K562 (cell line): Measurements from ENCODE around the gene NPEPL1. TPM values are rescaled to one million over a fixed set of nuclear protein-coding genes. Genes with fewer than 3 reads are reported as not detected.

ENCODE experiments used
- ATAC-seq: fragments of 200-7000 bp; cut with Tn5 transposase; 3 replicates; pipeline ENCODE4 v1.9.1; 2020; ENCODE audit warnings: moderate library complexity
- BruUV-seq: library from RNA; stranded (reverse); fragments of 400-500 nt; replicated peaks from 2 replicates; lab custom pipeline; 2021; lab: Mats Ljungman, UMichigan
- CTCF ChIA-PET: fragments of 300-600 bp; formaldehyde crosslinking; extraction: SDS; loops from one replicate; lab custom pipeline; 2021; ENCODE audit warnings: low intra/inter-chr PET ratio; lab: Yijun Ruan, JAX
- POLR2A ChIA-PET: fragments of 300-600, 350-650 bp; sonication (Branson Sonifier 250); formaldehyde crosslinking; extraction: SDS; loops from one replicate; lab custom pipeline; 2021; ENCODE audit warnings: antibody characterized with exemption, inconsistent platforms; lab: Yijun Ruan, JAX
- DNase-seq, 4 experiments: peaks; one replicate each; pipeline versions ENCODE4 v3.0.0 to v3.0.0-alpha.2; 2011 to 2018; ENCODE audit warnings: low spot score in 3 of 4, mixed read lengths in 3 of 4; ENCODE audit errors: extremely low read depth in 1 of 4
- FAIRE-seq: peaks from 2 replicates; lab custom pipeline; 2011; peaks lifted over from hg19 to GRCh38; lab: Jason Lieb, UNC
- H2AFZ ChIP-seq: 2 replicates; pipeline ENCODE4 v1.6.0; 2011; ENCODE audit warnings: low read depth, low read length, control low read depth, inconsistent platforms
- H3K27ac ChIP-seq: fragments of 200-600 bp; 3 replicates; pipeline ENCODE4 v1.8.0; 2011; ENCODE audit warnings: low read depth, mild to moderate bottlenecking, control low read depth, inconsistent platforms, low read length, moderate library complexity, mixed read lengths; ENCODE audit errors: extremely low read depth
- H3K27me3 ChIP-seq, 2 experiments: fragments of 300-600 bp in 1 of 2; 2 replicates in 1 of 2; 3 replicates in 1 of 2; pipeline versions ENCODE4 v1.6.0 to v1.8.0; 2011; ENCODE audit warnings: inconsistent platforms in 2 of 2, low read length in 2 of 2, mild to moderate bottlenecking in 1 of 2, mixed read lengths in 1 of 2, moderate library complexity in 1 of 2; ENCODE audit not compliant: control insufficient read depth in 2 of 2, insufficient read depth in 2 of 2
- H3K36me3 ChIP-seq: fragments of 300-600 bp; 3 replicates; pipeline ENCODE4 v1.8.0; 2011; ENCODE audit warnings: mild to moderate bottlenecking, low read length, inconsistent platforms; ENCODE audit not compliant: control insufficient read depth, insufficient read depth
- H3K4me1 ChIP-seq, 2 experiments: fragments of 200-600 bp in 1 of 2; replicated peaks in 1 of 2; 2 replicates in 1 of 2; 3 replicates in 1 of 2; pipeline versions ENCODE4 v1.5.1 to v1.8.0; 2011; ENCODE audit warnings: inconsistent platforms in 2 of 2, low read length in 2 of 2, mild to moderate bottlenecking in 1 of 2, mixed read lengths in 1 of 2, moderate library complexity in 1 of 2; ENCODE audit not compliant: control insufficient read depth in 2 of 2, insufficient read depth in 2 of 2
- H3K4me2 ChIP-seq: 2 replicates; pipeline ENCODE4 v1.6.1; 2011; ENCODE audit warnings: low read length, control low read depth, inconsistent platforms, mixed read lengths; ENCODE audit not compliant: insufficient read depth
- H3K4me3 ChIP-seq: fragments of 200-600 bp; sonication (generic), shearing (Covaris generic); 2 replicates; pipeline ENCODE4 v1.5.1; 2016; ENCODE audit warnings: control low read depth, inconsistent platforms
- H3K79me2 ChIP-seq: fragments of 200-600 bp; 3 replicates; pipeline ENCODE4 v1.8.0; 2011; ENCODE audit warnings: low read length, inconsistent platforms; ENCODE audit not compliant: control insufficient read depth, insufficient read depth
- H3K9ac ChIP-seq, 2 experiments: 2 replicates each; pipeline versions ENCODE4 v1.6.0 to v1.6.1; 2011; ENCODE audit warnings: low read depth in 2 of 2, low read length in 2 of 2, control low read depth in 1 of 2, inconsistent platforms in 1 of 2, mild to moderate bottlenecking in 1 of 2, mixed read lengths in 1 of 2; ENCODE audit not compliant: insufficient read depth in 1 of 2
- H3K9me1 ChIP-seq: one replicate; pipeline ENCODE4 v1.6.0; 2011; ENCODE audit warnings: inconsistent platforms, mild to moderate bottlenecking, low read length, moderate library complexity; ENCODE audit not compliant: control insufficient read depth, insufficient read depth
- H3K9me3 ChIP-seq: replicated peaks from 2 replicates; pipeline ENCODE4 v1.5.1; 2011; ENCODE audit warnings: low read depth, low read length, inconsistent platforms; ENCODE audit not compliant: control insufficient read depth, insufficient read depth
- H4K20me1 ChIP-seq: replicated peaks from 2 replicates; pipeline ENCODE4 v1.6.1; 2011; ENCODE audit warnings: low read length, inconsistent platforms, mixed read lengths; ENCODE audit not compliant: control insufficient read depth, insufficient read depth
- ETV5 ChIP-seq: sonication (generic); formaldehyde crosslinking; IDR thresholded peaks from 2 replicates; pipeline ENCODE4 v1.4.0; 2020; ENCODE audit warnings: low read depth, mild to moderate bottlenecking, missing genetic modification reagents
- FOXM1 ChIP-seq, 2 experiments: fragments of 450-650 bp in 1 of 2; sonication (generic) in 1 of 2; formaldehyde crosslinking in 1 of 2; IDR thresholded peaks; 2 replicates each; pipeline versions ENCODE4 v1.6.1 to v1.9.0; 2017 to 2022; ENCODE audit warnings: low read depth in 2 of 2, mild to moderate bottlenecking in 2 of 2, missing genetic modification reagents in 1 of 2, moderate library complexity in 1 of 2
- NFE2 ChIP-seq: IDR thresholded peaks from 2 replicates; pipeline ENCODE4 v1.6.1; 2014; ENCODE audit warnings: antibody characterized with exemption, low read depth
- NFIC ChIP-seq: fragments of 450-650 bp; IDR thresholded peaks from 2 replicates; pipeline ENCODE4 v1.6.1; 2017; ENCODE audit warnings: mild to moderate bottlenecking, inconsistent platforms
- PATZ1 ChIP-seq: fragments of 250-450 bp; sonication (Bioruptor Pico); IDR thresholded peaks from 2 replicates; pipeline ENCODE4 v1.5.0; 2020; ENCODE audit warnings: mild to moderate bottlenecking, borderline replicate concordance
- POLR2A ChIP-seq: fragments of 450-650 bp; conservative IDR thresholded peaks from 2 replicates; pipeline ENCODE4 v1.6.1; 2016
- PTTG1 ChIP-seq: fragments of 450-650 bp; IDR thresholded peaks from 2 replicates; pipeline ENCODE4 v1.6.1; 2016; ENCODE audit warnings: low read depth, mild to moderate bottlenecking, missing genetic modification characterization, missing compliant biosample characterization
- TFE3 ChIP-seq: fragments of 450-650 bp; formaldehyde crosslinking; IDR thresholded peaks from 2 replicates; pipeline ENCODE4 v1.4.0; 2020; ENCODE audit warnings: mild to moderate bottlenecking, mixed read lengths
- TGIF2 ChIP-seq: sonication (generic); formaldehyde crosslinking; IDR thresholded peaks from 2 replicates; pipeline ENCODE4 v1.8.1; 2022; ENCODE audit warnings: mild to moderate bottlenecking, missing genetic modification reagents, moderate library complexity
- YY1 ChIP-seq, 3 experiments: IDR thresholded peaks; 2 replicates each; pipeline ENCODE4 v1.6.1; 2011; ENCODE audit warnings: low read length in 2 of 3, mild to moderate bottlenecking in 2 of 3, moderate library complexity in 2 of 3, borderline replicate concordance in 1 of 3, control low read depth in 1 of 3, low read depth in 1 of 3; ENCODE audit not compliant: insufficient read depth in 3 of 3, insufficient replicate concordance in 2 of 3, control insufficient read depth in 1 of 3, insufficient read length in 1 of 3; ENCODE audit errors: extremely low read depth in 1 of 3
- ZBTB11 ChIP-seq, 3 experiments: fragments of 200-800 bp in 1 of 3; fragments of 250-450 bp in 1 of 3; fragments of 450-650 bp in 1 of 3; sonication (Bioruptor Pico) in 1 of 3; sonication (Bioruptor generic) in 1 of 3; formaldehyde crosslinking in 1 of 3; IDR thresholded peaks; 2 replicates each; pipeline versions ENCODE4 v1.6.1 to v1.8.0; 2016 to 2022; ENCODE audit warnings: mild to moderate bottlenecking in 2 of 3, missing genetic modification characterization in 2 of 3, missing compliant biosample characterization in 1 of 3, moderate library complexity in 1 of 3
- ZNF263 ChIP-seq: sonication (generic); formaldehyde crosslinking; IDR thresholded peaks from 2 replicates; pipeline ENCODE4 v1.8.0; 2022; ENCODE audit warnings: mild to moderate bottlenecking, missing genetic modification reagents, borderline replicate concordance
- WGBS: fragments of 100-300 bp; shearing (Covaris generic); methylation state at CpG from one replicate; pipeline ENCODE4 v1.1.6; 2016; ENCODE audit warnings: low coverage, mixed read lengths; ENCODE audit not compliant: insufficient coverage; ENCODE audit errors: missing lambda C conversion rate; 5-methylcytosine and 5-hydroxymethylcytosine counted together
- in situ Hi-C: fragments of 300-500 bp; cut with MboI; formaldehyde crosslinking; loops from 4 replicates; pipeline ENCODE4 v1.15.0; 2018; ENCODE audit warnings: inconsistent platforms, mixed read lengths
- intact Hi-C: fragments of 100-400 bp; cut with micrococcal nuclease; formaldehyde crosslinking; loops from 2 replicates; pipeline ENCODE4 v1.14.2; 2022
- polyA plus RNA-seq, 8 experiments: library from polyadenylated mRNA; depleted of rRNA in 4 of 8; stranded (reverse) in 5 of 8; unstranded in 3 of 8; fragments of >200 nt; fragmentation: Nextera tagmentation in 2 of 8; fragmentation: Illumina TruSeq in 1 of 8; extraction: Ambion mirVana in 2 of 8; extraction: Trizol in 1 of 8; gene quantifications; 2 replicates each; pipeline versions ENCODE4 v1.2.1 to v1.2.3, GENCODE V29; 2011 to 2014; ENCODE audit warnings: inconsistent platforms in 1 of 8, missing spikeins in 1 of 8
- total RNA-seq, 7 experiments: library from RNA; depleted of rRNA in 6 of 7; stranded (reverse); fragments of >200 nt in 6 of 7; fragmentation: Illumina TruSeq in 2 of 7; extraction: Trizol in 2 of 7; gene quantifications; 2 replicates each; pipeline versions ENCODE4 v1.2.1 to v1.2.3, GENCODE V29; 2011 to 2021; ENCODE audit warnings: low replicate concordance in 1 of 7

Gene NPEPL1
- total and polyA plus RNA-seq, 9 of the 15 experiments (the other 6 are each of a cell fraction or from before 2014, with no cell fraction given), result 0.04 to 5.6 (median 0.94) TPM

DNA sequence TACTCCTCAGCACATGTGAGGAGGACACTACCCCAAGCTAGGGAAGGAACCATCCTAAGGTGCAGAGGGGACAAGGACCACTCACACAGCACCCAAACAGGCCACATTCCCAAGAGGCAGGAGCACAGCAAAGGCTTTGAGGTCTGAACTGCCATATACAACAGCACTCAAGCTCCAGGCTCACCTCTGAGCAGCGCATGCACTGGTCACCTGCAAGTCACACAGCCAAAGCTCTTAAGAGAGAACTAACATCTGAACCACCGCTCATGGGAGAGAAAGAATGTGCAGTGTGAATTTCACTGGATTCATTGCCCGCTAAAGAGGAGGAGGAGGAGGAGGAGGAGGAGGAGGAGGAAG lies 31.0 kb downstream of the NPEPL1 start:
- Histone ChIP-seq H3K79me2 (no peaks in the 10 kb centered on the region), H3K4me2 (no peak overlapping the region), H4K20me1 (no peaks in the 10 kb centered on the region), H3K4me3 (no peak overlapping the region), H3K4me1 (no peaks in the 10 kb centered on the region; a peak in 1 of 5 replicates), H3K9ac (no peak overlapping the region), H3K27me3 (peaks cover 20 to 44% of the 10 kb centered on the region in 2 experiments; a peak in 4 of 5 replicates), H3K9me3 (no peaks in the 10 kb centered on the region; the same call in 1 of the 2 replicates), H3K36me3 (no peaks in the 10 kb centered on the region), H3K27ac (no peak overlapping the region), H3K9me1 (no peaks in the 10 kb centered on the region), H2AFZ (no peak overlapping the region)
- no peak for FAIRE-seq
- BruUV-seq, result no TSS peak
- ChIA-PET CTCF (no interaction called here), POLR2A (no interaction called here)
- no peak for ATAC-seq
- in situ Hi-C loops (no loop called here), intact Hi-C loops (no loop called here)
- WGBS, result 0% methylated on average over 3 of the region's 3 CpGs
- DNase-seq, result no peak
- TF ChIP-seq TFE3 (CRISPR knock-in tag) (no peak), PTTG1 (tag) (no peak), POLR2A (no peak), NFE2 (no peak), ETV5 (CRISPR knock-in tag) (no peak), NFIC (no peak), FOXM1 (IDR thresholded peaks at IDR 0.05; ENCODE audit: low read depth) (no peak), FOXM1 (CRISPR knock-in tag; IDR thresholded peaks at IDR 0.05; ENCODE audit: low read depth) (no peak), YY1 (IDR thresholded peaks at IDR 0.05; ENCODE audit: borderline replicate concordance in 1 of 3, control insufficient read depth in 1 of 3, extremely low read depth in 1 of 3, insufficient read depth in 3 of 3, insufficient read length in 1 of 3, insufficient replicate concordance in 2 of 3, low read depth in 1 of 3, low read length in 2 of 3) (no peak), ZBTB11 (CRISPR knock-in tag; IDR thresholded peaks at IDR 0.05) (no peak), ZNF263 (CRISPR knock-in tag) (no peak), TGIF2 (CRISPR knock-in tag) (no peak), PATZ1 (CRISPR knock-in tag) (no peak)
